Raji (cell line): ENCODE results near the gene SCAMP1.

Experiments used
- POLR2A ChIP-seq: IDR thresholded peaks from 2 replicates; pipeline ENCODE4 v1.6.1; 2011; ENCODE audit warnings: low read depth, low read length, control low read depth; ENCODE audit not compliant: insufficient read depth

SCAMP1 gene

GRCh38 chr5:78467140-78467539 is 106.7 kb downstream of the SCAMP1 start:
- no peak for TF ChIP-seq POLR2A

GRCh38 chr5:78467752-78468357 is 107.4 kb downstream of the SCAMP1 start:
- no peak for TF ChIP-seq POLR2A

- TF ChIP-seq POLR2A: no peak
These were observed 111.5 kb downstream of the SCAMP1 start for GRCh38 chr5:78471896-78472295.

- TF ChIP-seq POLR2A: no peak
These were observed 112.2 kb downstream of the SCAMP1 start for GRCh38 chr5:78472469-78473106.

GRCh38 chr5:78473751-78474150 is 113.3 kb downstream of the SCAMP1 start:
- no peak for TF ChIP-seq POLR2A

GRCh38 chr5:78475370-78475769 is 115.0 kb downstream of the SCAMP1 start:
- no peak for TF ChIP-seq POLR2A

- TF ChIP-seq POLR2A: no peak
These were observed 116.4 kb downstream of the SCAMP1 start for GRCh38 chr5:78476795-78477194.

GRCh38 chr5:78482948-78483347 is 122.5 kb downstream of the SCAMP1 start:
- no peak for TF ChIP-seq POLR2A

- TF ChIP-seq POLR2A: no peak
These were observed 123.5 kb downstream of the SCAMP1 start for GRCh38 chr5:78483809-78484521.

- TF ChIP-seq POLR2A: no peak
These were observed 125.8 kb downstream of the SCAMP1 start for GRCh38 chr5:78486218-78486617.

GRCh38 chr5:78487846-78488245 is 127.4 kb downstream of the SCAMP1 start:
- TF ChIP-seq POLR2A: no peak

- no peak for TF ChIP-seq POLR2A
These were observed 130.5 kb downstream of the SCAMP1 start for GRCh38 chr5:78490709-78491485.

- TF ChIP-seq POLR2A: no peak
These were observed 131.8 kb downstream of the SCAMP1 start for GRCh38 chr5:78492224-78492623.

GRCh38 chr5:78492650-78493049 is 132.2 kb downstream of the SCAMP1 start:
- TF ChIP-seq POLR2A: no peak

GRCh38 chr5:78495800-78496199 is 135.4 kb downstream of the SCAMP1 start:
- no peak for TF ChIP-seq POLR2A

GRCh38 chr5:78496373-78496772 is 136.0 kb downstream of the SCAMP1 start:
- TF ChIP-seq POLR2A: no peak
